ENCODE results near the gene LARP6. TPM values are rescaled to one million over a fixed set of nuclear protein-coding genes. Genes with fewer than 3 reads are reported as not detected.

LARP6 gene
- total RNA-seq, 1 experiment from 2014 or later: 66.3 TPM

GRCh38 chr15:70854666-70854976 lies 664 bp upstream of the LARP6 start:
- TF ChIP-seq CTCF (IDR thresholded peaks at IDR 0.05) (peak; percentile 46), SIN3A (IDR thresholded peaks at IDR 0.05; ENCODE audit: borderline replicate concordance, insufficient read depth, low read depth, low read length) (no peak), REST (IDR thresholded peaks at IDR 0.05; ENCODE audit: insufficient read depth in 1 of 2, low read depth in 2 of 2, low read length in 1 of 2) (no peak), TCF7L2 (IDR thresholded peaks at IDR 0.05; ENCODE audit: low read depth, low read length) (no peak)
- peaks cover 28% of the 10 kb centered on the region for H3K4me1 ChIP-seq (ENCODE audit: control insufficient read depth, insufficient read depth, low read length)
- no TSS peak for BruUV-seq (replicated peaks)
- peaks cover 5% of the 10 kb centered on the region for H3K36me3 ChIP-seq (ENCODE audit: control insufficient read depth, insufficient read depth, low read length)
- peak overlapping the region; percentile 69 to 86 for H3K4me3 ChIP-seq (ENCODE audit: low read depth in 2 of 2, low read length in 2 of 2)
- ChIA-PET CTCF (interaction anchor here (1.2 kb wide), 1 partner anchor 29 kb away, joined by 4 read pairs; no protein-coding TSS in a partner anchor), POLR2A (interaction anchor here (0.7 kb wide), 1 partner anchor 93 kb away, joined by 6 read pairs; no protein-coding TSS in a partner anchor)
- H3K27me3 ChIP-seq (ENCODE audit: control insufficient read depth, insufficient read depth, low read length): no peaks in the 10 kb centered on the region
- intact Hi-C loops (cut with micrococcal nuclease; ENCODE audit: unreplicated experiment): no loop called here
- no peaks in the 10 kb centered on the region for H3K9me3 ChIP-seq (ENCODE audit: control insufficient read depth, insufficient read depth, low read depth, low read length)
- peak overlapping the region; percentile 90 for H3K27ac ChIP-seq (ENCODE audit: low read length)
- in situ Hi-C loops (cut with HindIII; ENCODE audit: low pct_unique_long_range_greater_than_20kb, low sequenced_read_pairs): no loop called here
- ATAC-seq (peak; percentile 51), DNase-seq (ENCODE audit: low read depth, low spot score) (no peak)

GRCh38 chr15:70853318-70853972 lies 512 bp downstream of the LARP6 start:
- no peaks in the 10 kb centered on the region for H3K27me3 ChIP-seq (ENCODE audit: control insufficient read depth, insufficient read depth, low read length)
- POLR2A ChIA-PET: interaction anchor here (0.7 kb wide), 1 partner anchor 10 kb away, joined by 9 read pairs; no protein-coding TSS in a partner anchor
- H3K36me3 ChIP-seq (ENCODE audit: control insufficient read depth, insufficient read depth, low read length): peaks cover 5% of the 10 kb centered on the region
- intact Hi-C loops (cut with micrococcal nuclease; ENCODE audit: unreplicated experiment): no loop called here
- DNase-seq (ENCODE audit: low read depth, low spot score) (no peak), ATAC-seq (peak; percentile 75)
- CTCF ChIA-PET: interaction anchor here (1.2 to 1.6 kb wide), 2 partner anchors 21 to 28 kb away, joined by 4 to 10 read pairs; no protein-coding TSS in a partner anchor
- no peaks in the 10 kb centered on the region for H3K9me3 ChIP-seq (ENCODE audit: control insufficient read depth, insufficient read depth, low read depth, low read length)
- peak overlapping the region; percentile 86 to 93 for H3K4me3 ChIP-seq (ENCODE audit: low read depth in 2 of 2, low read length in 2 of 2)
- in situ Hi-C loops (cut with HindIII; ENCODE audit: low pct_unique_long_range_greater_than_20kb, low sequenced_read_pairs): no loop called here
- BruUV-seq (replicated peaks): no TSS peak
- H3K27ac ChIP-seq (ENCODE audit: low read length): peak overlapping the region; percentile 90
- peaks cover 28% of the 10 kb centered on the region for H3K4me1 ChIP-seq (ENCODE audit: control insufficient read depth, insufficient read depth, low read length)
- TF ChIP-seq REST (IDR thresholded peaks at IDR 0.05; ENCODE audit: insufficient read depth in 1 of 2, low read depth in 2 of 2, low read length in 1 of 2) (no peak), CTCF (IDR thresholded peaks at IDR 0.05) (no peak), SIN3A (IDR thresholded peaks at IDR 0.05; ENCODE audit: borderline replicate concordance, insufficient read depth, low read depth, low read length) (no peak), TCF7L2 (IDR thresholded peaks at IDR 0.05; ENCODE audit: low read depth, low read length) (no peak), POLR2AphosphoS5 (IDR thresholded peaks at IDR 0.05; ENCODE audit: low read depth, low read length) (no peak)
